ENCODE data around the gene CREB5.

The CREB5 gene

DNA sequence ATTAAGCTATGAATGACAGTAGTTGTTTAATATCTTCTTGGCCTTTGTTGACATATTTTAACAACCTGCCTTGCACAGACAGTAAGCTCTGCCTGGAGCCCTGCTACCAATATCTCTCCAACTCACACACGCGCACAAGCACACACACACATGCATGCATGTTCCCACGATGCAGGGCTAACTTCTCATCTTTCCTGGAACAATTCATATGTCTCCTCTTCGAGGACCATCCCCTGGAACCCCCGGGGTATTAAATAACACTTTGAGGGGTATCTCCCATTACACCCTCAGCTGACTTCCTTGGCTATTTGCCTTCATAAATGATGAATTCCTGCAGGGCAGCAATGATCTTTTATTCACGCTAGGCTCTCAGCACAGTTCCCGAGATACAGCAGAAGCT lies 287.8 kb downstream of the CREB5 start:
- in situ Hi-C loops (cut with HindIII; ENCODE audit: low pct_ligation_motif_present, low pct_unique_long_range_greater_than_20kb, low sequenced_read_pairs) = no loop called here
- no peak for DNase-seq

DNA sequence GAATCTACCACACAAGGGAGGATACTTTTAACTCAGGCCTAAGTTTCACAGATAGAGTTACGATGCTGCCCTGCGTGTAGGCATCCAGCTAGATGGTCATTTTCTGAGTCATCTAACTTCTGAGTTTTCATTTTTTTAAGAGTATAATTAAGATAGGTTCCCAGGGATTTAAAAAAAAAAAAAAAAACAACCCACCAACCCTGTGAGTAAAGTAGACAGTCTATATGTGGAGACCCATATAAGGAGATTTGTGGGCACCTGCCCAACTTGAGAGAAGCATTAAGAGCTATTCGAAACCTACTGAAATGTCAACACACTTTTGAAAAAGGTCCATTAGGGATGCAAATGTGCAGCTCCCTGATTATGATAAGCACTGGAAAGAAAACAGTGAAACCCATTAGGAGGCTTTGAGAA lies 288.5 kb downstream of the CREB5 start:
- in situ Hi-C loops (cut with HindIII; ENCODE audit: low pct_ligation_motif_present, low pct_unique_long_range_greater_than_20kb, low sequenced_read_pairs) = no loop called here
- DNase-seq = no peak

DNA sequence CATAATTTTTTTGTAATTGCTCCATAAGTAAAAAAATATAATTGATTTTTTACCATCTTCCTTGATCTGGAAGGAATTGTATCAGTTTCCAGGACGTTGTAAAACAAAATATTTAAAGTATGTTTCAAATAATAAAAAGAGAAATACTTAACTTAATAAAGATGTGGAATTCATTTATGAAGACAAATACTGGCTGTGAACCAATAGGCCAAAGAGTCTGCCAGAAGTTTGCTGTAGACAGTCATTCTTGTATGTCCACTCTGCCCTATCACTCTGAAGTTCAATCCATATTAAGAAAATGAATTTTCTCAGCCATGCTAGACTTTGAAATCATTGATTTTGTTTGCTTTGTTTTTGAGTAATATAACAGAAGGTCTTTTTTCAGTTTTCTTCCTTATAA lies 289.4 kb downstream of the CREB5 start:
- in situ Hi-C loops (cut with HindIII; ENCODE audit: low pct_ligation_motif_present, low pct_unique_long_range_greater_than_20kb, low sequenced_read_pairs) = no loop called here
- no peak for DNase-seq

DNA sequence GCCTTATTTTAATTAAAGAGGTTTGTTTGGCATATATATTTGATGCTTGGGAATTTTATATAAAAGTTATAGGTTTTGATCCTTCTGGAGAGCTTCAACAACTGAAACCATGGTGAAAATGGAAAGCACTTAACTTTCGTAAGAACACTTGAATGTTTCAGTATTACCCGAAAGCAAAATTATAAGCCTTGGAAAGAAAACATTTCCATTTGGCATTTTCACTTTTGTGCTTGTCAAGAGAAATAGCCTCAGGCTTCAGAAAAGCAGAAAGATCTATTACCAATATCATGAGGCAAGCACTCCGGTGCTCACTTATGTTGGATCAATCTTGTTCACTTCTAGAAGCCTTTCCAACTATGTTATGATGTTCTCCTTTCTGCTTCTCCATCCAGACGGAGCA lies 289.9 kb downstream of the CREB5 start:
- in situ Hi-C loops (cut with HindIII; ENCODE audit: low pct_ligation_motif_present, low pct_unique_long_range_greater_than_20kb, low sequenced_read_pairs) = no loop called here
- DNase-seq = no peak

DNA sequence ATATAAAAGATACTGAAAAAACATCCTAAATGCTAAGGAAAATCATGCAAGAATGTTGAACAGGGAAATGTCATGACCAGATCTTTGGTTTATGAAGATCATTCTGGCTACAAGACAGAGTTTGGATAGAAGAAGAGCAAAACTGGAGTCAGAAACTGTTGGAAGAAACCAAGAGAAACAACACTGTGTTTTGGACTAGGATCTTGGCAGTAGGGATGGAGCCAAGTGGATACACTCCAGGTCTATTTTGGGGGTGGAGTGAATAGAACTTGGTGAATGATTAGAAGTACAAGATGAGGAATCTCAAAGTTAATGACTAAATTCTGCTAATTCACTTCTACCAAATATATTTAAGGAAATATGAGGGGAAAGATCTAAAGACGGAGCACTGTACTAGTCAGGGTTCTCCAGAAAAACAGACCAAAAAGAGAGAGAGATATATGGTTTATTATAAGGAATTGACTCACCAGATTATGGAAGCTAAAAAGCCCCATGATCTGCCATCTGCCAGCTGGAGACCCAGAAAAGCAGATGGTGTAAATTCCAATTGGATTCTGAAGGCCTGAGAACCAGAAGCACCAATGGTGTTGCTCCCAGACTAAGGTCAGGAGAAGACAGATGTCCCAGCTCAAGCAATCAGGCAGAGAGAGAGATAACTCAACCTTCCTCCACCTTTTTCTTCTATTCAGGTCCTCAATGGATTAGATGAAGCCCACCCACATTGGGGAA lies 290.9 kb downstream of the CREB5 start:
- DNase-seq = no peak
- in situ Hi-C loops (cut with HindIII; ENCODE audit: low pct_ligation_motif_present, low pct_unique_long_range_greater_than_20kb, low sequenced_read_pairs) = no loop called here

DNA sequence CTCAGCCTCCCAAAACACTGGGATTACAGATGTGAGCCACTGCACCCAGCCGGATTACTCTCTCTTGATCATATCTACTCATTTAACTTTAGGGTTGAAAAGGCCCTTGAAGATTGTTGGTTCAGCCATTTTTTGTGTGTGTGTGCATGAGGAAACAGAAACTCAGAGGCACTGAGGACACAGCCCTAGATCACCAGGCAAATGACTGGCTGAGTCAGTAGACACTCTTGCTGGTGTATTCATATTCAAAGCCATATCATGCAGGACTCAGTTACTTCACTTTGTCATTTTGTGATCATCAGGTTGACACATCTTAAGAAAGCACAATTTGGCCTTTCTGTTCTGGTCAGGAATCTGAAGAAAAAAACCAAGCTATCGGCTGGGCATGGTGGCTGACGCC lies 292.4 kb downstream of the CREB5 start:
- DNase-seq = no peak
- in situ Hi-C loops (cut with HindIII; ENCODE audit: low pct_ligation_motif_present, low pct_unique_long_range_greater_than_20kb, low sequenced_read_pairs) = no loop called here

DNA sequence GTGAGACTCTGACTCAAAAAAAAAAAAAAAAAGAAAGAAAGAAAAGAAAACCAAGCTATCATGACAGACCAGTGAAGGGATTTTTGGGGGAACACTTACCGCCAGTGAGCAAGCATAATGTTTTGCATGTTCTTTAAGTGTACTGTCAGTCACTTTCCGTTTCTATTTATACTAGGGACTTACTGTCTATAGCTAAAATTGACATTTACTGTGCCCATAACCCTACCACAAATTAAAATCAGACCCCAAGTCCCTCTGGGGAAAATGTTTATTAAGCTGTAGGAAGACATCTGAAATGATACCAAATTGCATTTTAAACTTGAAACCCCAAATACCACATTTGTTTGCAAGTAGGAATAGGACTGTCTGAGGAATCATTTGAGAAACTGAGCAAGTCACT lies 293.0 kb downstream of the CREB5 start:
- in situ Hi-C loops (cut with HindIII; ENCODE audit: low pct_ligation_motif_present, low pct_unique_long_range_greater_than_20kb, low sequenced_read_pairs) = no loop called here
- DNase-seq = no peak

DNA sequence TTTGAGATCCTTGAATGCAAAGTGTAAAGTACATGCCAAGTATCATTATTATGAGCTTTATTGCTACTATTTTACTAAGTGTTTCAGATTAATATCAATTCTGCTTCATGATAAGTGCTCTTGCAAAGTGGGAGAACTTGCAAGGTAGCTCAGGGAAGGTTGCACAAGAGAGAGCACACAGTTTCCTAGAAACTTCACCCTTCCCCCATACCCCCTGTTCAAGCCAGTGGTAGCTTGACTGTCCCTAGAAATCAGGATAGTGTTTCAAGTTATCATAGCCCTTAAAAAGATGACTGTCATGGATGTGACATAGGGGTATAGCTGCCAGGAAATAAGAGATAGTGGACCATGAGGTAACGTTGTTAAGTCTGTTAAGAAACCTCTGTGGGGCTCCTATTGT lies 294.3 kb downstream of the CREB5 start:
- in situ Hi-C loops (cut with HindIII; ENCODE audit: low pct_ligation_motif_present, low pct_unique_long_range_greater_than_20kb, low sequenced_read_pairs) = no loop called here
- no peak for DNase-seq

DNA sequence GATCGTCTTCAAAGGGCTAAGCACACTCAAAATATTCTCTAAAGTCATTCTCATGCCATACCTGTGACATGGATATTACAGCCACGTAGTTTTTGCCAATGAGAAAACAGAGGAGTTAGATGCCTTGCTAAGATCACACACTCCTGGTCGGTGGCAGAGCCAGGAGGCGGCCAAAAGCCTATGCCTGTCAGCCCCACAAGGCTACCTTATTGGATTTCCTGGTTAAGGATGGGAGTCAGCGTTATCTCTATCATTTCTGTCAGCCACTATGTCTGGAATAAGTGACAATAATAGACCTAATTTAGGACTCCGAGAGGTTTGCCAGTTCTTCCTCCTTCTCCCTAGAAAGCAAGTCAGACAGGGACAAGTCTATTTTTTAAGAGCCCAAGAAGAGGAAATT lies 295.0 kb downstream of the CREB5 start:
- no peak for DNase-seq
- in situ Hi-C loops (cut with HindIII; ENCODE audit: low pct_ligation_motif_present, low pct_unique_long_range_greater_than_20kb, low sequenced_read_pairs) = no loop called here

DNA sequence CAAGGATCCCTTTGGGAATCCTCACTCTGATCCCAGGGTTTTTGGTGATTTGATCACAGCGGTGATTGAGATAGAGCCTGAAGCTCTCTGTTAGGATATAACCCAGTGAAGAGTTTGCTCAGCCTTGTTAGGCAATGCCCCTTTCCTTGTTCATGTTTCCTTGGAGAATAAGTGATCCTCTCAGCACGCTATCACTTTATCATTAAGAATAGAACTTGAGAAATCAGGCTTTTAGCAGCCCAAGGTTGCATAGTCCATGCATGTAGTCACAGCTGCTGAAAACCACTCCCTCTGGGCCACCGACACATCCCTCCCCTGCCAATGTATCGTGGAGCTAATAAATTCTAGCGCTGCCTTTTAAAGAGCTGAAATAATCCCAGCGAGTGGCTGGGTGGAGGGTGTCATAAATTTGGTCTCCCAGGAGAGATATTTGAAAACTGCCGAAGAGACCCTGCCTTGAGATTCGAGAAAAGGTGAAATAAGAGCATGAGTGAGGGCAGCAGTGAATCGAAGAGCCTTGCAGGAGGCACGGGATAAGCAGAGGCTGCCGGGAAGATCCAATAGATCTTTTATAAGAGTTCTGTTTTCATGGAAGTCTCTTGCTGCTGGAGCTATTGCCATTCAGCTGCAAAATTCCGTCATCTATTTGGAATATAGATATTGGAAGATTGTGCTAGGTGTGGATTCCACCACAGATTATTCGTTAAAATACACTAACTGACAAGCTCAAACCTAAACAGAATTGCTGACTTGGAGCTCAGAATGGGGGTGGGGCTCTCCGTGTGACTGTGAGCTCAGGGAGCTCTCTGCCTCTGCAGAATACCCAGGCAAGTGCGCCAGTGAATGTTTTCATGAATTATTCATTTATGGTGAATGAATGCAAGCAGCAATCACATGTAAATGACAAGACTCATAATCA lies 296.0 kb downstream of the CREB5 start:
- in situ Hi-C loops (cut with HindIII; ENCODE audit: low pct_ligation_motif_present, low pct_unique_long_range_greater_than_20kb, low sequenced_read_pairs) = no loop called here

DNA sequence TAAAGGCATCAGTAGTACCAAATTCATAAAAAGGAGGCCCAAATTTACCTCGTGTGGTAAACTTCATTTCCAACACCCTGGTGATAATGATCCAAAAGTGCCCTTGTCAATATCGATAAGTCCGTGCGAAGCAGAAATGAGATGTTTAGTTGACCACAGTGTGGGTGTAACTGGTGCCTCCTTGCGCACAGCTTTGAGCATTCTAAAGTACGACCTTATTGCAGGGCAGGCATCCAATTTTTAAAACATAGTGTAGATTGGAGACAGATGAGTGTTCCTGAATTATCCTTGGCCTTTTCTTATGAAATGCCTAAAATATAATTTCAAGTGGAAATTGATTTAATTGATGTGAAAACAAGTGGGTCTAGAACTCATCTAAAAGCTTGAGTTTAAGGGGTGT lies 297.4 kb downstream of the CREB5 start:
- in situ Hi-C loops (cut with HindIII; ENCODE audit: low pct_ligation_motif_present, low pct_unique_long_range_greater_than_20kb, low sequenced_read_pairs) = no loop called here
- DNase-seq = no peak

More for the DNA sequence above, 296.0 kb downstream of the CREB5 start:
- peak; percentile 89 for DNase-seq

DNA sequence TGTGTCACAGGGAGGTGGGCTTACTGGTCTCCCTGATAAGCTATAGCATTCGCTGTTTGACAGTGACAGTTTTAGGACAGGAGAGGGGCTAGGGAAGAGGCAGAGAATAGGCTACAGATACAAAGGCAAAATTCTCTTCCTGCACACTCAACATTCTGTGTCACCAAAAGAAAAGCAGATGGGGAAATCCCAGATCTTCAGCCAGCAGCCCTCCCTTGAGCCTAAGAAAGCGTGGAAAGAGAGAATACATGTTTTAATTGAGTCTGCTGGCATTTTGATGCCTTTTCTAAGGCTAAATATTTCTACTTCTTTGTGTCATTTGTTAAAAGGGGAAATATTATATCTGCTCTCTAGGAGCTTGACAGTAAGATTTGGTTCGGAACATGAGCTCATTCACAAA lies 298.8 kb downstream of the CREB5 start:
- in situ Hi-C loops (cut with HindIII; ENCODE audit: low pct_ligation_motif_present, low pct_unique_long_range_greater_than_20kb, low sequenced_read_pairs) = no loop called here
- no peak for DNase-seq

DNA sequence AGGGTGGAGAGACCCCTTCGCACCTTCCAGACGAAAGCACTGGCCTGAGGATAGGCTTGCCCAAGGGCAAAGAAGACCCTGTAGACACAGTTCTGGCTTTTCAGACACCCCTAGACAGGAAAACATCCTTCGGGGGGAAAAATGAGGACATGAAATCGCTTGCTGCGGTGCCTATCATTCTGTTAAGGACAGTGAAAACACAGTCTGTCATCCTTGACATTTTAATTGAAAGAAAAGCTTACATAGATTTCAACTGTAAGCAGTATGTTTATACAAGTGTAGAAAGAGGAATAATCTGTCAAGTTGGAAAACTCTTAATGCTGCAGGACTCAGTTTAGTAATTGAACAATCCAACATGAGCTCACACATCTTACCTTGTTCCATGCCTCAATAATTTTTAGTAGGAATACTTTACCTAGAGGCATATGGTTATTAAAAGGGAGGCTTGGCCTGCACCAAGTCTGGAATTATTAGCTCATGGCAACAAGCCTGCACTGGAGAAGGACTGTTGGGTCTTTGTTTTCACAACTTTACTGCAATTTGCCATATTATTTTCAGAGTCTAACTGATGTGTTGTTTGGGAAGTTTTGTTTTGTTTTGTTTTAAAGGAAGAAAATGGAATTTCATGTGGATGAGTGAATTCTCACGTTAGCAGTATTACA lies 302.3 kb downstream of the CREB5 start:
- DNase-seq = no peak
- in situ Hi-C loops (cut with HindIII; ENCODE audit: low pct_ligation_motif_present, low pct_unique_long_range_greater_than_20kb, low sequenced_read_pairs) = no loop called here

DNA sequence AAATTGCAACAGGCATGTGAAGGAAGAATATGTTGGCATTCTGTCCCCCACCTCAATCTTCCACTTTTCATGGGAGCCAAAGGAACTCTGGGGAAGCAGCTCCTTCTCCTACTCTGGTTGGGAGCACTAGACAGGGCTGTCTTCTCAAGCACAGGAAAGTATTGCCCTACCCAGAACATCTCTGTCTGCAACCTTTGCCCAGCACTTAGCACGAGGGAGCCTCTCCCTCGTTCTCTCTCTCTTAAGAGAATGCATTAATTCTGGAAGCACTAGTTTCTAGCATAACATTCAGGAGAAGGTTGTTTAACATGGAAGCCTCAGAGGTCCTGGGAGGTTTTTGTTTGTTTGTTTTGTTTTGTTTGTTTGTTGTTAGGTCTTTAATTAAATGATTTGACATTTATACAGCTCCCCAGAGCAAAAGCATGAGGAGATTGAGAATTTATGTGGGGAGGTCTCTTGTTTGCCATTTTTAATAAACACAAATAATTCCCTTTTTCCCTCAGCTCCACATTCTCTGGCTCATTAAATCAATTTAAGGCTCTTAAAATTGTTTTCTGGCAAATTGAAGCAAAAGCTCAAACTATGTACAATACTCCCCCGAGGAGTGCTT lies 305.2 kb downstream of the CREB5 start:
- in situ Hi-C loops (cut with HindIII; ENCODE audit: low pct_ligation_motif_present, low pct_unique_long_range_greater_than_20kb, low sequenced_read_pairs) = no loop called here
- no peak for DNase-seq

DNA sequence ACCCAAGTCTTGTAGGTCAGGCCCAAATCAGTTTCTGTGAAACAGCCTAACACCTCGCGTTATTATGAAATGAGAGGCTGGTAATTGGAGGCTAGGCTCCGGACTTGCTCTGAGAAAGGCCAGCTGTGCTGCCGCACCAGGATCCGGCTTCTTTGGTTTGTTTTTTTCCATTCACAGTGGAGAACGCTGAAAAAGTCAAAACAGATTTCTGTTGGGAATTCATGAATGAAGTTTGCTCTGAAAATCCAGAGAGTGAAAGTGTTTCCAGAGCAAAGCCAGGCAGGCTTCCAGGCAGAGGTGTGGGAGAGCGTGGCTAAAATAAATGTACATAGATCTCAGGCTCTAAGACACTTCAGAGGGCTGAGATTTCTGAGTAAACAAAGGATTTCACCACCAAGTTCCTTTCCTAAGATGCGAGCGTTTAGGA lies 305.8 kb downstream of the CREB5 start:
- no peak for DNase-seq
- in situ Hi-C loops (cut with HindIII; ENCODE audit: low pct_ligation_motif_present, low pct_unique_long_range_greater_than_20kb, low sequenced_read_pairs) = no loop called here

DNA sequence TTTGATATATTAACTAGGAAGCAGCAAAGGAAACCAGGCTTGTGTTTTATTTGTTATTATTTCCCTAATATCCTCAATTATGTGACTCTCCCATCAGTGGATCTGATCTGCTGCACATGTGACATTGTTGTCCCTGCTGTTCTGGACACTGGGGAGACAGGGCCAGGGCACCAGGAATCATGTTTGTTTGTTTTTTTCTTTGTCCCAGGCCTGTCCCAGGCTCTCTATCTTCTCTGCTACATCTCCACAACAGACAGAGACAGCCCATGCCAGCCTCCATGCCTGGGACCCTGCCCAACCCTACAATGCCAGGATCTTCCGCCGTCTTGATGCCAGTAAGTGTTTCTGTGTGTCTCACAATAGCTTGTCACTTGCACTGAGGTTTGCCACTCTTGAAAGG lies 306.2 kb downstream of the CREB5 start:
- no peak for DNase-seq
- in situ Hi-C loops (cut with HindIII; ENCODE audit: low pct_ligation_motif_present, low pct_unique_long_range_greater_than_20kb, low sequenced_read_pairs) = no loop called here

DNA sequence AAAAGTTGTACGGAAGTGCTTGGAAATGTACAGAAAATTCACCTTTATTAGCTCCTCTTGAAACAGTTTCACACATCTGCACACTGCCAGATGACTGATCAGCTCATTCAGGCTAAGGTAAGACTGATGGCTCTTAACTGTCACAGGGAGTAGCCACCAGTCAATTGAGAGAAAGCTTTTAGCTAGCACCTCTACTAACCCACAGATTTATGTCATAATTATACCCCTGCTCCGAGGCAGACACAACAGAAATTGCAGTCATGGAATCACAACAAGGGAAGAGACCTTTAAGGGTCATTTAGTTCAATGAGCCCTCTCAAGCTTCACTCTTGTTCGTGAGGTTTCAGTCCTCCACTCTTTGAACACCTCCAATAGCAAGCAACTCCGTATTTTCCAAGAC lies 310.4 kb downstream of the CREB5 start:
- in situ Hi-C loops (cut with HindIII; ENCODE audit: low pct_ligation_motif_present, low pct_unique_long_range_greater_than_20kb, low sequenced_read_pairs) = no loop called here
- no peak for DNase-seq

DNA sequence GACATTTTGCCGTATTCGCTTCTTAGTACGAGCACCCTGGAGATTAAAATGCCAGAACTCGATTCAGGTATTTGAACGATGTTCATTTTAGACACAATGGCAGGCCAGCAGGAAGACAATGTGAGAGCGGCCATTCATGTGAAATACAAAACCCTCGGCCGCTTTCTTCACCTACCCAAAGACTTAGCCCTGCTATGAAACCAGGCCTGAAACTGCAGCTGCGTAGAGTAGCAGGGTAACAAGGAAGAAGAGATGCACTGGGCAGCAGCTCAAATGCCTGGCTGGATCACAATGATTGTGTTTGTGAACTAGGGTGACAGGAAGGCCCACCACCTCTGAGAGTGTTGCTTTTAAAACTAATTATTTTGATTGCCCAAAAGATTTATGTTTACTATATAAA lies 311.0 kb downstream of the CREB5 start:
- in situ Hi-C loops (cut with HindIII; ENCODE audit: low pct_ligation_motif_present, low pct_unique_long_range_greater_than_20kb, low sequenced_read_pairs) = no loop called here
- DNase-seq = no peak

DNA sequence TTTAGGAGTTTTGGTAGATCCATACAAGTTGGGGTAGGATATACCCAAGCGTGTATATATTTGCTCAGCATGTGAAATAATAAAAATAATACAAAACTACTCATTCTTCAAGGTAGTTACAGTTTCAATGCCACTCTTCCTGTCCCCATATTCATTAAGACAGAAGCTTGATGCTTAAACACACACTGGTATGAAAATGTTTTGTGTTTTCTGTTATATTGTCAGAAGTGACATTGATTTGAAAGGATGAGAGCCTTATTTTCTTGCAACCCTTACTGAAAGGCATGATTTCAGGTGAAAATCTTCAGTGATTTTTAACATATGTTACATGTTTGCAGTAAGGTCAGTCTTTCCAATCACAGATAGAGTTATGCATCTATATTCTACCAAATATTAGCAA lies 312.2 kb downstream of the CREB5 start:
- DNase-seq = no peak
- in situ Hi-C loops (cut with HindIII; ENCODE audit: low pct_ligation_motif_present, low pct_unique_long_range_greater_than_20kb, low sequenced_read_pairs) = no loop called here

All from ACHN (cell line).